SK-N-MC (cell line): ENCODE data around the gene ADAM33.

ENCODE experiments used
- EZH2 ChIP-seq: fragments of 200-600 bp; sonication (generic); IDR thresholded peaks from one replicate; pipeline ENCODE4 v1.6.1; 2017; ENCODE audit warnings: antibody characterized with exemption
- FOXP2 ChIP-seq: optimal IDR thresholded peaks from 2 replicates; pipeline ENCODE3; 2011; ENCODE audit warnings: mild to moderate bottlenecking, moderate library complexity; ENCODE audit not compliant: insufficient read depth; ENCODE audit errors: extremely low read length, control extremely low read depth
- POLR2AphosphoS5 ChIP-seq: IDR thresholded peaks from 2 replicates; pipeline ENCODE4 v1.6.1; 2012; ENCODE audit warnings: mild to moderate bottlenecking, low read depth, low read length, borderline replicate concordance

- no peak for TF ChIP-seq EZH2
- no peak for TF ChIP-seq POLR2AphosphoS5
- TF ChIP-seq FOXP2, result no peak
Measured at GRCh38 chr20:3661060-3661813, 20.6 kb downstream of the ADAM33 start.
